Measurements from ENCODE around the gene TRAF4.

DNA sequence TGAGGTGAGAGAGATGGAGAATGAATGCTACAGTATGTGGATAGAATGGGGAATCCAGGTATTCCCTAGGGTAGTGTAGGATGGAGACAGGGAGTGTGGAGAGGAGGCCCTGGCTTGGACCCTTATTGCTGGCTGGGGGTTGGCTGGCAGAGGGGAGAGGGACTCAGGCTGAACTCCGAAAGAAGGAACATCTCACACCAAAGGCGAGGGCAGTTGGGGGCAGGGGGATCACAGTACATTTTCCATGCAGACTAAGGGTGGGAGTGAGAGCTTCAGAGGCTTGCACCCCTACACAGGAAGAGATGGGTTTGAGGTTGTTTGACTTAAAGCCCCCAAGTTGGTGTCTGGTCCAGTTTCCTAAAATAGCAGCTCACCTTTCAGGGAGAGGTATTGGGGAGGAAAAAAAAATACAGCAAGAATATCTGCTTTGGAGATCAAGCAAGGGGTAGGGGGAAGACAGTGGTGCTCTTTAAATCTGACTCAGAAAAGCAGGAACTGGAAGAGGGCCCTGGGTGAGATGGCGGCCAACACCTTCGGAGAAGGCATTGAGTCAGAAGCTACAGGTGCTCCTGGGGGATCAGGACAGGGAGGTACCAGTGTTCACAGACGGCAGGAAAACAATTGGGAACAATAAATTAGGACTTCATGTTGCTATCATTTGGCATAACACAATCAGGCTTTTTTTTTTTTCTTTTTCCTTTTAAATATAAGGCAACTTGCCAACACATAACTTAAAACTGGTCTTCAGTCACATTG, 12.4 kb downstream of the TRAF4 start:
- TF ChIP-seq SIN3A (IDR thresholded peaks at IDR 0.05; ENCODE audit: borderline replicate concordance, insufficient read depth, low read length) (no peak), POLR2AphosphoS5 (IDR thresholded peaks at IDR 0.05; ENCODE audit: low read depth, low read length) (no peak), TAF1 (IDR thresholded peaks at IDR 0.05; ENCODE audit: borderline replicate concordance, insufficient read depth, low read length) (no peak)
- TF ChIP-seq, protein P1, sequence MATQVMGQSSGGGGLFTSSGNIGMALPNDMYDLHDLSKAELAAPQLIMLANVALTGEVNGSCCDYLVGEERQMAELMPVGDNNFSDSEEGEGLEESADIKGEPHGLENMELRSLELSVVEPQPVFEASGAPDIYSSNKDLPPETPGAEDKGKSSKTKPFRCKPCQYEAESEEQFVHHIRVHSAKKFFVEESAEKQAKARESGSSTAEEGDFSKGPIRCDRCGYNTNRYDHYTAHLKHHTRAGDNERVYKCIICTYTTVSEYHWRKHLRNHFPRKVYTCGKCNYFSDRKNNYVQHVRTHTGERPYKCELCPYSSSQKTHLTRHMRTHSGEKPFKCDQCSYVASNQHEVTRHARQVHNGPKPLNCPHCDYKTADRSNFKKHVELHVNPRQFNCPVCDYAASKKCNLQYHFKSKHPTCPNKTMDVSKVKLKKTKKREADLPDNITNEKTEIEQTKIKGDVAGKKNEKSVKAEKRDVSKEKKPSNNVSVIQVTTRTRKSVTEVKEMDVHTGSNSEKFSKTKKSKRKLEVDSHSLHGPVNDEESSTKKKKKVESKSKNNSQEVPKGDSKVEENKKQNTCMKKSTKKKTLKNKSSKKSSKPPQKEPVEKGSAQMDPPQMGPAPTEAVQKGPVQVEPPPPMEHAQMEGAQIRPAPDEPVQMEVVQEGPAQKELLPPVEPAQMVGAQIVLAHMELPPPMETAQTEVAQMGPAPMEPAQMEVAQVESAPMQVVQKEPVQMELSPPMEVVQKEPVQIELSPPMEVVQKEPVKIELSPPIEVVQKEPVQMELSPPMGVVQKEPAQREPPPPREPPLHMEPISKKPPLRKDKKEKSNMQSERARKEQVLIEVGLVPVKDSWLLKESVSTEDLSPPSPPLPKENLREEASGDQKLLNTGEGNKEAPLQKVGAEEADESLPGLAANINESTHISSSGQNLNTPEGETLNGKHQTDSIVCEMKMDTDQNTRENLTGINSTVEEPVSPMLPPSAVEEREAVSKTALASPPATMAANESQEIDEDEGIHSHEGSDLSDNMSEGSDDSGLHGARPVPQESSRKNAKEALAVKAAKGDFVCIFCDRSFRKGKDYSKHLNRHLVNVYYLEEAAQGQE (IDR thresholded peaks at IDR 0.05; ENCODE audit: insufficient read depth in 1 of 2, low read depth in 2 of 2, low read length in 2 of 2) = no peak

All from PFSK-1 (cell line).